Ishikawa (cell line): ENCODE measurements around the gene CFAP77.

Experiments
- CEBPB ChIP-seq: IDR thresholded peaks from 2 replicates; pipeline ENCODE4 v1.6.1; 2012
- EGR1 ChIP-seq: IDR thresholded peaks from 2 replicates; pipeline ENCODE4 v1.6.1; 2012
- EP300 ChIP-seq: IDR thresholded peaks from 2 replicates; pipeline ENCODE4 v1.6.1; 2012; ENCODE audit warnings: borderline replicate concordance
- FOXM1 ChIP-seq: IDR thresholded peaks from 2 replicates; pipeline ENCODE4 v1.6.1; 2012; ENCODE audit warnings: low read depth, borderline replicate concordance
- MAX ChIP-seq: IDR thresholded peaks from 2 replicates; pipeline ENCODE4 v1.6.1; 2012
- NFIC ChIP-seq: IDR thresholded peaks from 2 replicates; pipeline ENCODE4 v1.6.1; 2012
- RAD21 ChIP-seq: IDR thresholded peaks from 2 replicates; pipeline ENCODE4 v1.6.1; 2012; ENCODE audit warnings: low read depth
- REST ChIP-seq: IDR thresholded peaks from 2 replicates; pipeline ENCODE4 v1.6.1; 2012; ENCODE audit warnings: low read depth, mild to moderate bottlenecking
- TAF1 ChIP-seq: IDR thresholded peaks from 2 replicates; pipeline ENCODE4 v1.6.1; 2012; ENCODE audit warnings: low read depth, mild to moderate bottlenecking
- TEAD4 ChIP-seq: IDR thresholded peaks from 2 replicates; pipeline ENCODE4 v1.6.1; 2012
- USF1 ChIP-seq: IDR thresholded peaks from 2 replicates; pipeline ENCODE4 v1.6.1; 2012
- YY1 ChIP-seq: IDR thresholded peaks from 2 replicates; pipeline ENCODE4 v1.6.1; 2012; ENCODE audit warnings: low read depth

GRCh38 chr9:132503116-132503515, 93.1 kb downstream of the CFAP77 start:
- TF ChIP-seq FOXM1, result no peak
- TF ChIP-seq YY1, result no peak
- TF ChIP-seq TEAD4, result no peak
- no peak for TF ChIP-seq USF1
- no peak for TF ChIP-seq CEBPB
- no peak for TF ChIP-seq NFIC
- no peak for TF ChIP-seq REST
- TF ChIP-seq TAF1, result no peak
- TF ChIP-seq MAX, result no peak
- TF ChIP-seq EP300, result no peak
- TF ChIP-seq RAD21, result no peak
- TF ChIP-seq EGR1, result no peak
